Epithelial cell of esophagus (primary cell): ENCODE data around the gene P2RY12.

Experiments
- DNase-seq: peaks from one replicate; pipeline ENCODE4 v3.0.0; 2010; ENCODE audit warnings: low read depth
- H3K4me3 ChIP-seq: 2 replicates; pipeline ENCODE4 v1.5.1; 2011; ENCODE audit warnings: mild to moderate bottlenecking, low read length, control low read depth
- TF ChIP-seq, protein P1 (sequence below): IDR thresholded peaks from 2 replicates; pipeline ENCODE4 v1.5.1; 2011; ENCODE audit warnings: low read depth, mild to moderate bottlenecking, low read length, control low read depth, inconsistent platforms; ENCODE audit not compliant: insufficient read depth; ENCODE audit errors: missing control alignments

The P2RY12 gene

GRCh38 chr3:151351219-151351618 lies 33.3 kb downstream of the P2RY12 start:
- H3K4me3 ChIP-seq, result no peak overlapping the region
- TF ChIP-seq, protein P1, sequence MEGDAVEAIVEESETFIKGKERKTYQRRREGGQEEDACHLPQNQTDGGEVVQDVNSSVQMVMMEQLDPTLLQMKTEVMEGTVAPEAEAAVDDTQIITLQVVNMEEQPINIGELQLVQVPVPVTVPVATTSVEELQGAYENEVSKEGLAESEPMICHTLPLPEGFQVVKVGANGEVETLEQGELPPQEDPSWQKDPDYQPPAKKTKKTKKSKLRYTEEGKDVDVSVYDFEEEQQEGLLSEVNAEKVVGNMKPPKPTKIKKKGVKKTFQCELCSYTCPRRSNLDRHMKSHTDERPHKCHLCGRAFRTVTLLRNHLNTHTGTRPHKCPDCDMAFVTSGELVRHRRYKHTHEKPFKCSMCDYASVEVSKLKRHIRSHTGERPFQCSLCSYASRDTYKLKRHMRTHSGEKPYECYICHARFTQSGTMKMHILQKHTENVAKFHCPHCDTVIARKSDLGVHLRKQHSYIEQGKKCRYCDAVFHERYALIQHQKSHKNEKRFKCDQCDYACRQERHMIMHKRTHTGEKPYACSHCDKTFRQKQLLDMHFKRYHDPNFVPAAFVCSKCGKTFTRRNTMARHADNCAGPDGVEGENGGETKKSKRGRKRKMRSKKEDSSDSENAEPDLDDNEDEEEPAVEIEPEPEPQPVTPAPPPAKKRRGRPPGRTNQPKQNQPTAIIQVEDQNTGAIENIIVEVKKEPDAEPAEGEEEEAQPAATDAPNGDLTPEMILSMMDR, result no peak
- DNase-seq, result no peak

DNA sequence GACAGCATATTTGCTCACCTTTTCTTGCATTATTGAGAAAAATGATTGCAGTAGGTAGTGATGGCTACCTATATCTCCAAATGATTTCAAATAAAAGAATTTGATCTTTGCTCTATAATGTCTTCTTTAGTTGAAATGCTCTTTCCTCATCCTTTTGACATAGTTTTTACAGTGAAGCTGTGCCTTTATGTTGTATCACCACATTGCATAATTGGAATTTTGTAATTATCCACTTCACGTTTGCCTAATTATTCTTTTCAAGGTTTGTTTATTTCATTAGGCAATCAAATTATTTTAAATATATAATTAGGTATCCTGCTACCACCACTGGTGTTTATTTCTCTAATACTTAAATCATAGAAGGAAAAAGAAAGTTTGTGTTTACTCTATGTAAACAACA lies 33.9 kb downstream of the P2RY12 start:
- TF ChIP-seq, protein P1, result no peak
- no peak for DNase-seq
- H3K4me3 ChIP-seq, result no peak overlapping the region

DNA sequence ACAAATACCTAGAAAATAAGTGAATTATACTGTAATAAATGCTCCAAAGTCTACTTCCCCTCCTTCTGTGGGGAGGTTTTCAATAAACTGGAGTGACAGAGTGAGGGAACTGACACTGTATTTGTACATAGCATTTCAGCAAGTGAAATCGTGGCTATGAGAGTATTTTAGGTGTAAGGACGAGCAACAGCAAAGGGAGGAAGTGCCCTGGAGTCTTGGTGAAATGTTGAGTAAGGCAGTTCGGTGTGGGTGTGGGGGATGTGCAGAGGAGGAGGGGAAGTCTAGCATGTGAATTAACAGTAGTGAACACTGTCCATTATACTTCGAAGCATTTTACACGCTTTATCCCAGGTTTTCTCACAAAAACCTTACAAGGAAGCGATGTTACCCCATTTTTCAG lies 37.1 kb downstream of the P2RY12 start:
- no peak for DNase-seq
- no peak overlapping the region for H3K4me3 ChIP-seq
- TF ChIP-seq, protein P1, result no peak

GRCh38 chr3:151346292-151346691 lies 38.3 kb downstream of the P2RY12 start:
- no peak overlapping the region for H3K4me3 ChIP-seq
- DNase-seq, result no peak
- TF ChIP-seq, protein P1, result no peak

- TF ChIP-seq, protein P1, result no peak
- no peak overlapping the region for H3K4me3 ChIP-seq
- no peak for DNase-seq
These were observed 38.7 kb downstream of the P2RY12 start for GRCh38 chr3:151345859-151346258.

DNA sequence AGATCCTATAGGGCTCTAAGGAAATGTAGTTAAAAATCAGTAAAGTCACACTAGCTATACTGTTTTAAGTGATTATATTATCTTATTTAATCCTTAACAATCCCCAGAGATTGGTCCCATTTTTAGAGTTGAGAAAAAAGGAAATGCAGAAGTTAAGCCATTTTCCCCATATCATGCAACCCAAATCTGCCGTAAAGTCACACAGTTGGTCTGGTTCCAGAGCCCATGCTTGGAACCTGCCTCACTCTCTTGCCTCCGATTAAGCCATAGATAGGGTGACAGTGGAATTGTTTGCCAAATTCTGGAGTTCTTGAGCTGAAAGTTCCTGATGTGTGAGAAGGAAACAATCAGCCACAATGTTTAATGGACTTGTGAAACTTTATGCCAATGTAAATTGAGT lies 52.9 kb downstream of the P2RY12 start:
- TF ChIP-seq, protein P1, result no peak
- no peak for DNase-seq
- no peak overlapping the region for H3K4me3 ChIP-seq

- TF ChIP-seq, protein P1, result no peak
- H3K4me3 ChIP-seq, result no peak overlapping the region
- DNase-seq, result no peak
These were observed 53.7 kb downstream of the P2RY12 start for GRCh38 chr3:151330899-151331298.
